Neural progenitor cell (in vitro differentiated cells): ENCODE data around the gene KRTAP5-5. TPM values are rescaled to one million over a fixed set of nuclear protein-coding genes. Genes with fewer than 3 reads are reported as not detected.

ENCODE experiments used
- DNase-seq: peaks from one replicate; pipeline ENCODE4 v3.0.0-alpha.2; 2016; ENCODE audit warnings: low spot score
- H2AFZ ChIP-seq: fragments of 200-600 bp; sonication (generic); replicated peaks from 2 replicates; pipeline ENCODE4 v1.6.1; 2016; ENCODE audit warnings: antibody characterized with exemption
- H3F3A ChIP-seq: fragments of 200-600 bp; sonication (generic); 2 replicates; pipeline ENCODE4 v1.6.1; 2016; ENCODE audit warnings: antibody characterized with exemption, low read depth
- H3K27ac ChIP-seq: fragments of 200-600 bp; sonication (generic); 2 replicates; pipeline ENCODE4 v1.5.1; 2016; ENCODE audit warnings: mild to moderate bottlenecking
- H3K27me3 ChIP-seq: fragments of 200-600 bp; sonication (generic); 2 replicates; pipeline ENCODE4 v1.6.1; 2016; ENCODE audit warnings: mild to moderate bottlenecking, moderate library complexity
- H3K36me3 ChIP-seq: fragments of 200-600 bp; sonication (generic); 2 replicates; pipeline ENCODE4 v1.5.1; 2016
- H3K4me1 ChIP-seq: fragments of 200-600 bp; sonication (generic); 2 replicates; pipeline ENCODE4 v1.6.1; 2016; ENCODE audit warnings: mixed run types
- H3K4me2 ChIP-seq: fragments of 200-600 bp; sonication (generic); 2 replicates; pipeline ENCODE4 v1.6.1; 2016
- H3K4me3 ChIP-seq: fragments of 200-600 bp; sonication (generic); 2 replicates; pipeline ENCODE4 v1.5.1; 2016
- H3K79me2 ChIP-seq: fragments of 200-600 bp; sonication (generic); 2 replicates; pipeline ENCODE4 v1.6.1; 2016; ENCODE audit warnings: low read depth
- H3K9ac ChIP-seq: fragments of 200-600 bp; sonication (generic); 2 replicates; pipeline ENCODE4 v1.6.1; 2016
- H3K9me3 ChIP-seq: fragments of 200-600 bp; sonication (generic); 2 replicates; pipeline ENCODE4 v1.5.1; 2016; ENCODE audit warnings: low read depth
- H4K20me1 ChIP-seq: fragments of 200-600 bp; sonication (generic); 2 replicates; pipeline ENCODE4 v1.6.1; 2016; ENCODE audit warnings: low read depth
- H3K27ac Mint-ChIP-seq: 3 replicates; pipeline ENCODE4 v1.8.0; 2021; ENCODE audit warnings: mixed read lengths
- H3K27me3 Mint-ChIP-seq: 2 replicates; pipeline ENCODE4 v1.8.0; 2022; ENCODE audit warnings: low read depth, mild to moderate bottlenecking, inconsistent platforms, moderate library complexity, mixed read lengths; ENCODE audit not compliant: insufficient read depth
- H3K36me3 Mint-ChIP-seq: 3 replicates; pipeline ENCODE4 v1.8.0; 2021; ENCODE audit warnings: mixed read lengths
- H3K4me1 Mint-ChIP-seq: 3 replicates; pipeline ENCODE4 v1.8.0; 2021; ENCODE audit warnings: mixed read lengths
- H3K4me3 Mint-ChIP-seq: 3 replicates; pipeline ENCODE4 v1.8.0; 2021; ENCODE audit warnings: mild to moderate bottlenecking, moderate library complexity, mixed read lengths
- H3K9me3 Mint-ChIP-seq: 3 replicates; pipeline ENCODE4 v1.8.0; 2020; ENCODE audit warnings: mixed read lengths
- CTCF ChIP-seq: fragments of 200-600 bp; sonication (generic); IDR thresholded peaks from 2 replicates; pipeline ENCODE4 v1.5.1; 2017; ENCODE audit warnings: antibody characterized with exemption, mild to moderate bottlenecking
- EZH2 ChIP-seq: fragments of 200-600 bp; sonication (generic); IDR thresholded peaks from 2 replicates; pipeline ENCODE4 v1.6.1; 2017; ENCODE audit warnings: antibody characterized with exemption, mild to moderate bottlenecking, moderate library complexity
- EZH2phosphoT487 ChIP-seq: fragments of 200-600 bp; sonication (generic); IDR thresholded peaks from 2 replicates; pipeline ENCODE4 v1.6.1; 2017; ENCODE audit warnings: antibody characterized with exemption
- total RNA-seq: library from RNA; depleted of rRNA; stranded (reverse); fragments of >200 nt; gene quantifications from 2 replicates; pipeline ENCODE4 v1.2.3, GENCODE V29; 2015; ENCODE audit warnings: low replicate concordance

Gene KRTAP5-5
- total RNA-seq, 1 donor from 2014 or later, result not detected

DNA sequence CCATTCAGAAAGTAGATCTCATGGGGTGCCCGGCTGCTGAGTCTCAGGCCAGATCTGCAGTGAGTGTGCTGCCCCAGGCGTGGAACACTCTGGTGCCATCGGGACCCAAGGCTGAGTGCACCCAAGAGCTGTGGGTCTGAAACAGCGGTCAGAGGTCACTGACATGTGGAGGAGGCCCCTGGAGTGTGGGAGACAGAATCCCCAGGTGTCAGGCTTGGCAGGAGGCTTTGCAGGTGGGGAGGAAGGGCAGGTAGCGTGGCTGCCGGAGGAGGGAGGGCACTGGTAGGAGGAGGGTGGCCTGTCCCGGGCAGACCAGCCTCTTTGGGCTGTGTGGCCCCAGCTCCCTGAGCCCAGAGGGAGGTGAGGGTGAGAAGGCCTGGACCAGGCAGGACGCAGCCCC, 35.7 kb downstream of the KRTAP5-5 start:
- H3K36me3 Mint-ChIP-seq, result no peaks in the 10 kb centered on the region
- TF ChIP-seq CTCF, result no peak
- no peak for TF ChIP-seq EZH2phosphoT487
- TF ChIP-seq EZH2, result no peak
- H3K27ac Mint-ChIP-seq, result peak overlapping the region; percentile 83
- peaks cover 8% of the 10 kb centered on the region for H3K27me3 Mint-ChIP-seq
- Histone ChIP-seq H3K36me3 (no peaks in the 10 kb centered on the region), H3K27me3 (peaks cover 18% of the 10 kb centered on the region), H3F3A (no peaks in the 10 kb centered on the region), H3K27ac (no peak overlapping the region), H2AFZ (no peak overlapping the region), H4K20me1 (no peaks in the 10 kb centered on the region), H3K4me2 (no peak overlapping the region), H3K4me3 (no peak overlapping the region), H3K79me2 (no peaks in the 10 kb centered on the region), H3K9me3 (no peaks in the 10 kb centered on the region), H3K9ac (no peak overlapping the region), H3K4me1 (peaks cover 6% of the 10 kb centered on the region)
- no peak for DNase-seq
- H3K9me3 Mint-ChIP-seq, result no peaks in the 10 kb centered on the region
- peaks cover 9% of the 10 kb centered on the region for H3K4me1 Mint-ChIP-seq
- no peak overlapping the region for H3K4me3 Mint-ChIP-seq

- H3K27me3 Mint-ChIP-seq, result peaks cover 11% of the 10 kb centered on the region
- H3K4me3 ChIP-seq, result no peak overlapping the region
- H2AFZ ChIP-seq, result no peak overlapping the region
- H3F3A ChIP-seq, result no peaks in the 10 kb centered on the region
- peaks cover 33% of the 10 kb centered on the region for H3K27me3 ChIP-seq
- H3K9me3 ChIP-seq, result no peaks in the 10 kb centered on the region
- no peaks in the 10 kb centered on the region for H3K9me3 Mint-ChIP-seq
- TF ChIP-seq EZH2phosphoT487 (no peak), CTCF (no peak), EZH2 (no peak)
- no peaks in the 10 kb centered on the region for H3K36me3 Mint-ChIP-seq
- no peak overlapping the region for H3K9ac ChIP-seq
- H3K27ac Mint-ChIP-seq, result no peak overlapping the region
- H4K20me1 ChIP-seq, result no peaks in the 10 kb centered on the region
- no peak for DNase-seq
- no peak overlapping the region for H3K4me2 ChIP-seq
- peaks cover 6% of the 10 kb centered on the region for H3K4me1 ChIP-seq
- H3K27ac ChIP-seq, result no peak overlapping the region
- no peaks in the 10 kb centered on the region for H3K79me2 ChIP-seq
- H3K36me3 ChIP-seq, result no peaks in the 10 kb centered on the region
- H3K4me1 Mint-ChIP-seq, result peaks cover 8% of the 10 kb centered on the region
- no peak overlapping the region for H3K4me3 Mint-ChIP-seq
These were observed 37.7 kb downstream of the KRTAP5-5 start for GRCh38 chr11:1667121-1667850.

- no peaks in the 10 kb centered on the region for H3F3A ChIP-seq
- H3K79me2 ChIP-seq, result no peaks in the 10 kb centered on the region
- no peak overlapping the region for H3K4me2 ChIP-seq
- no peaks in the 10 kb centered on the region for H3K36me3 ChIP-seq
- Mint-ChIP-seq H3K4me1 (peaks cover 8% of the 10 kb centered on the region), H3K36me3 (no peaks in the 10 kb centered on the region), H3K27me3 (peaks cover 8% of the 10 kb centered on the region), H3K27ac (peak overlapping the region; percentile 65), H3K9me3 (no peaks in the 10 kb centered on the region), H3K4me3 (no peak overlapping the region)
- no peaks in the 10 kb centered on the region for H3K9me3 ChIP-seq
- H4K20me1 ChIP-seq, result no peaks in the 10 kb centered on the region
- H3K9ac ChIP-seq, result no peak overlapping the region
- H3K27me3 ChIP-seq, result peaks cover 40% of the 10 kb centered on the region
- H2AFZ ChIP-seq, result no peak overlapping the region
- H3K4me1 ChIP-seq, result peaks cover 6% of the 10 kb centered on the region
- no peak overlapping the region for H3K27ac ChIP-seq
- TF ChIP-seq EZH2, result no peak
- no peak for TF ChIP-seq EZH2phosphoT487
- no peak for TF ChIP-seq CTCF
- no peak for DNase-seq
- no peak overlapping the region for H3K4me3 ChIP-seq
These were observed 38.3 kb downstream of the KRTAP5-5 start for GRCh38 chr11:1667906-1668305.
